ENCODE measurements around the gene CYP26B1.

GRCh38 chr2:72129681-72130340 lies 17.9 kb downstream of the CYP26B1 start:
- TF ChIP-seq POLR2A (IDR thresholded peaks at IDR 0.05) (no peak), CTCF (IDR thresholded peaks at IDR 0.05) (no peak), EP300 (IDR thresholded peaks at IDR 0.05) (no peak)
